ENCODE data around the gene SHISA4.
"Not testable (repeated sequence)": the region's sequence is repeated elsewhere in the genome, so short reads cannot be mapped to it uniquely, and the experiment has no call there.

SHISA4 gene, protein sequence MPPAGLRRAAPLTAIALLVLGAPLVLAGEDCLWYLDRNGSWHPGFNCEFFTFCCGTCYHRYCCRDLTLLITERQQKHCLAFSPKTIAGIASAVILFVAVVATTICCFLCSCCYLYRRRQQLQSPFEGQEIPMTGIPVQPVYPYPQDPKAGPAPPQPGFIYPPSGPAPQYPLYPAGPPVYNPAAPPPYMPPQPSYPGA

DNA sequence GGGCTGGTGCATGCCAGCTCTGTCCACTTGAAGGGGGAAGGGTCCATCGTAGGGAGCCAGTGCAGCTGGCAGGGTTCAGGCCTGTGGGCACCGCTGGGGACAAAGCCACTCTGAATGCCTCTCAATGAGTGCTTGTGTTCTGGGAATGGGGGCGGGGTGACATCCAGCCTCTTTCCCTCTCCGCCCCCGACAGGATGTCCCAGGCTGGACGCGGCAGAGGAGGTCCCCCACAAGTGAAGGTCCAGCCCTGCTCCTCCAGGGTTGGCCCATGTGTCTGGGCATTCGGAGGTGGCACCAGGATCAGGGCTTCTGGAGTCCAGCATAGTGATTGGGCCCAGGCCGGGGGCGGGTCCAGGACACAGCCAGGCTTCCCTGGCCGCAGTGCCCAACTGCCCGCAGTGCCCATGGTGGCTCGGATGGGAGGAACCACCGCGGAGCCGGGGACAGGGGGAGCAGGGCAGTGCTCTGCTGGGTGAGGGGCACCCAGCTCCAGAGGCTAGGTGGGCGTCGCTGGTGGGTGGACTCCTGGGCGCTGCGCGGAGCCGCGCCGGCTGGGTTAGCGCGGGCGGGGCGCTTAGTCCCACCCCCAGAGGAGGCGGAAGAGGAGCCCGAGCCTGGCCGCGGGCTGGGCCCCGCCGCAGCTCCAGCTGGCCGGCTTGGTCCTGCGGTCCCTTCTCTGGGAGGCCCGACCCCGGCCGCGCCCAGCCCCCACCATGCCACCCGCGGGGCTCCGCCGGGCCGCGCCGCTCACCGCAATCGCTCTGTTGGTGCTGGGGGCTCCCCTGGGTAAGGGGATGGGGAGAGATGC lies at the start of gene SHISA4:
Gene SHISA4 (plus strand): TSS at position 617 of the 808 bp plus-strand sequence. CDS start 97 bp downstream, at position 714.
- H2AFZ ChIP-seq (ENCODE audit: low read length, unreplicated experiment) = peak within 1 kb of the TSS; percentile 91
- H3K79me2 ChIP-seq (ENCODE audit: control insufficient read depth, insufficient read depth, low read length, unreplicated experiment) = no peaks in the 10 kb centered on the region
- H3K4me3 ChIP-seq (ENCODE audit: low read depth, low read length) = peak within 1 kb of the TSS; percentile 93
- H3K36me3 ChIP-seq (ENCODE audit: insufficient read depth, low read length) = no peaks in the 10 kb centered on the region
- H3K27me3 ChIP-seq (ENCODE audit: insufficient read depth, low read length) = no peaks in the 10 kb centered on the region
- H3K27ac ChIP-seq (ENCODE audit: low read depth, low read length) = no peak within 1 kb of the TSS
- peaks cover 38% of the 10 kb centered on the region for H3K4me1 ChIP-seq (ENCODE audit: control insufficient read depth, insufficient read depth, low read length, unreplicated experiment)

- not testable (repeated sequence) for H3K4me1 ChIP-seq (ENCODE audit: control insufficient read depth, insufficient read depth, low read length, unreplicated experiment); H2AFZ ChIP-seq (ENCODE audit: low read length, unreplicated experiment); H3K27me3 ChIP-seq (ENCODE audit: insufficient read depth, low read length); H3K27ac ChIP-seq (ENCODE audit: low read depth, low read length); H3K4me3 ChIP-seq (ENCODE audit: low read depth, low read length)
- Histone ChIP-seq H3K79me2 (ENCODE audit: control insufficient read depth, insufficient read depth, low read length, unreplicated experiment) (peaks cover 92% of the 10 kb centered on the region), H3K36me3 (ENCODE audit: insufficient read depth, low read length) (peaks cover 13% of the 10 kb centered on the region)
Observed at GRCh38 chr1:201839089-201839488, 49.6 kb upstream of the SHISA4 start.

DNA sequence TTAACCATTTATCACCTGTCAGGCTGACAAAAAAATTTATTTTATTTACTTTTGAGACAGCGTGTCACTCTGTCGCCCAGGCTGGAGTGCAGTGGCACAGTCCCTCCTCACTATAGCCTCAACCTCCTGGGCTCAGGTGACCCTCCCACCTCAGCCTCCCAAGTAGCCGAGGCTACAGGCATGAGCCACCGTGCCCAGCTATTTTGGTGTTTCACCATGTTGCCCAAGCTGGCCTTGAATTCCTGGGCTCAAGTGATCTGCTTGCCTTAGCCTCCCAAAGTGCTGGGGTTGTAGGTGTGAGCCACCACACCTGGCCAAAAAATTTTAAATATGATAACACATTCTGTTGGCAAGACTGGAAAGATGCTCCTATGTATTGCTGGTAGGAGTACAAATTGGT lies 48.6 kb upstream of the SHISA4 start:
- Histone ChIP-seq H3K79me2 (ENCODE audit: control insufficient read depth, insufficient read depth, low read length, unreplicated experiment) (peaks cover 90% of the 10 kb centered on the region), H3K4me1 (ENCODE audit: control insufficient read depth, insufficient read depth, low read length, unreplicated experiment) (peaks cover 13% of the 10 kb centered on the region), H2AFZ (ENCODE audit: low read length, unreplicated experiment) (no peak overlapping the region), H3K27me3 (ENCODE audit: insufficient read depth, low read length) (no peaks in the 10 kb centered on the region), H3K4me3 (ENCODE audit: low read depth, low read length) (no peak overlapping the region), H3K27ac (ENCODE audit: low read depth, low read length) (no peak overlapping the region), H3K36me3 (ENCODE audit: insufficient read depth, low read length) (peaks cover 10% of the 10 kb centered on the region)

DNA sequence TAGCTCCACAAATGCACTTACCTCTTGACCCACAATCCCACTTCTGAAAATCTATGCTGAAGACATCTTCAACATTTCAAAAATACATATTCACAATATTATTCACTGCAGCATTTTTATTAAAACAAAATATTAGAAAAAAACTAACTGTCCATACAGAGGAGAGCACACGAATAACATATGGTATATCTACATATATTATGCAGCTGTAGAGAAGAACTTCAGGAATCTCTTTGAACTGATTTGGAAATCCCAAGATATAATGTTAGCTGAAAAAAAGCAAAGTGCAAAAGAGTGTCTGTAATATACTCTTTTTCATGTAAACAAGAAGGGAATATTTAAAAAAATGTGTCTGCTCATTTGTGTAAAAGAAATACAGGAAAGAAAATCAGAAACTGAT lies 48.2 kb upstream of the SHISA4 start:
- no peak overlapping the region for H3K27ac ChIP-seq (ENCODE audit: low read depth, low read length)
- no peaks in the 10 kb centered on the region for H3K27me3 ChIP-seq (ENCODE audit: insufficient read depth, low read length)
- H3K36me3 ChIP-seq (ENCODE audit: insufficient read depth, low read length) = peaks cover 6% of the 10 kb centered on the region
- peaks cover 88% of the 10 kb centered on the region for H3K79me2 ChIP-seq (ENCODE audit: control insufficient read depth, insufficient read depth, low read length, unreplicated experiment)
- H3K4me1 ChIP-seq (ENCODE audit: control insufficient read depth, insufficient read depth, low read length, unreplicated experiment) = peaks cover 17% of the 10 kb centered on the region
- H3K4me3 ChIP-seq (ENCODE audit: low read depth, low read length) = no peak overlapping the region
- no peak overlapping the region for H2AFZ ChIP-seq (ENCODE audit: low read length, unreplicated experiment)

DNA sequence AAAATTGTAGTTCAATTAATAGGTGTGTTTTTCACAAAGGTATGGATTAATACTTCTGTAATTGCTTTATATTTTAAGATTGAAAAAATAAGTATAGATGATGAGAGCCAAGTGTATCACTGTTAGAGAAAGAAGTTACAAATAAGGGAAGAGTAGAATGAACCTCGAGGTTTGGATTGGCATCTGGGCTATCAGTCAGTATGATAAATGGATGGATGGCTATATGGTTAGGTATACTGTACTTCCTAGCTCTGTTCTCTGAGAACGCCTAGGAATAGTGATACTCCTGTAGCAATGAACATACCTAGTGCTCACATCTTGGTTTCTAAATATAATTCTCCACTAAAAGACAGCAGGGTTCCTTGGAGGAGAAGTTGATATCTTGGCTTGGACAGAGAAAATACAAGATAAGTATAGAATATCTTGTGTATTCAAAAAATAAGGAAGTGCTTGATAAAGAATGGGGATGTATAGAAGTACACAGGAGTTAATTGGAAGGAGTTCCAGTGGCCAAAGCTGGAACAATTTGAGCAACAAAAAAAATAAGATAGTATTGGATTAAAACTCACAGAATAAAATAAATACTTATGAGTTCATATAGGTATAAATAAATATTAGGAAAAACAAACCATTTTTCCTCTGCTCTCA lies 47.3 kb upstream of the SHISA4 start:
- H3K4me3 ChIP-seq (ENCODE audit: low read depth, low read length) = no peak overlapping the region
- peaks cover 89% of the 10 kb centered on the region for H3K79me2 ChIP-seq (ENCODE audit: control insufficient read depth, insufficient read depth, low read length, unreplicated experiment)
- peaks cover 5% of the 10 kb centered on the region for H3K36me3 ChIP-seq (ENCODE audit: insufficient read depth, low read length)

DNA sequence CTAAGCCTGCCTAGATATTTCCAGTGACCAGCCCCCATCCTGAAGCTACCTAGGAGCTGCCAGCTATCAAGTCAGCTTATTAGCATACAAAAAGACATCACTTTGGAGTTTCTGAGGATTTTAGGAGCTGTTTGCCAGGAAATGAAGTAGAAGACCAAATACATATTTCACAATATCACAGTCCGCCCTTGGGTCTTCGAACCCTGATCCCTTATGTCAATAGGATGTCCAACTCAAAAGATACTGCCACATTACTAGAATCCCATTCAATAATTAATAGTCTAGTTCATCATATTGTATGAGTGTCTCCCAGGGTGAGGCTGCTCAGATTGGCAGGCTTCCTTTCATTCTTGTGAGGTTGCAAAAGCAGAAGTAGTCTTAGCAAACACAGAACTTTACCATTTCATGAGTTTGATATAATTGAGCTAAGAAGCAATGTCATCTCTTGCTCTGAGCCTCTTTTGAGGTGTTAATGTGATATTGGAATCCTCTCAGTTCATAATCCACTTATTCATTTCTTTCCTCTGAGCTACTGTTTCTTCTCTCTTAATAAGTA lies 46.1 kb upstream of the SHISA4 start:
- no peak overlapping the region for H3K27ac ChIP-seq (ENCODE audit: low read depth, low read length)
- peaks cover 27% of the 10 kb centered on the region for H3K4me1 ChIP-seq (ENCODE audit: control insufficient read depth, insufficient read depth, low read length, unreplicated experiment)
- no peaks in the 10 kb centered on the region for H3K27me3 ChIP-seq (ENCODE audit: insufficient read depth, low read length)
- H3K4me3 ChIP-seq (ENCODE audit: low read depth, low read length) = no peak overlapping the region
- no peak overlapping the region for H2AFZ ChIP-seq (ENCODE audit: low read length, unreplicated experiment)
- H3K36me3 ChIP-seq (ENCODE audit: insufficient read depth, low read length) = peaks cover 3% of the 10 kb centered on the region; the same call in 1 of the 2 replicates
- peaks cover 87% of the 10 kb centered on the region for H3K79me2 ChIP-seq (ENCODE audit: control insufficient read depth, insufficient read depth, low read length, unreplicated experiment)

More for the DNA sequence above, 47.3 kb upstream of the SHISA4 start:
- no peak overlapping the region for H3K27ac ChIP-seq (ENCODE audit: low read depth, low read length)
- H3K27me3 ChIP-seq (ENCODE audit: insufficient read depth, low read length) = no peaks in the 10 kb centered on the region
- H2AFZ ChIP-seq (ENCODE audit: low read length, unreplicated experiment) = no peak overlapping the region
- H3K4me1 ChIP-seq (ENCODE audit: control insufficient read depth, insufficient read depth, low read length, unreplicated experiment) = peaks cover 20% of the 10 kb centered on the region

DNA sequence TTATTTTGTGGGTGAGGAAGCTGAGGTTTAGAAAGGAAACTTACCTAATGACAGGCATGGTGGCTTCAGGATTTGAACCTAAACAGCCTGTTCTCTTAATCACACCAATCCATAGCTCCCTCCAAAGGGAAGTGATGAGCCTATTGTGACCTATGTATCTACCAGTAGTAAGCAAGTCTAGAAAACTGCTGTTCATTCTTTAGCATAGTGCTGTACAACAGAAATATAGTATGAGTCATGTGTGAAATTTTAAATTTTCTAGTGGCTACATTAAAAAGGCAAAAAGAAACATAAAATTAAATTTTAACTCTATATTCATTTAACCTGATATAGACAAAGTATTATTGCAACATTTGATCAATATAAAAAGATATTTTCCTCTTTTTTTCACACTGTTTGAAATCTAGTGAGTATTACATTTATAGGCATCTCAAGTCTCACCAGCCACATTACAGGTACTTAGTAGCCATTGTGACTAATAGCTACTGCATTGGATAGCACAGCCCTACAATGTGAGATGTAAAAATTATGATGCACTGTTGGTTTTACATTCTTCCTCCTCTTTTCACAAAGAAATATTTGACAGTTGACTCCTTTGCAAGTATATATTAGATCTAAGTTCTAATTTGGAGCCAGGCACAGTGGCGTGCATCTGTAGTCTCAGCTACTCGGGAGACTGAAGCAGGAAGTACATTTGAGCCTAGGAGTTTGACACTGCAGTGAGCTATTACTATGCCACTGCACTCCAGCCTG lies 43.2 kb upstream of the SHISA4 start:
- peak overlapping the region; percentile 60 for H3K27ac ChIP-seq (ENCODE audit: low read depth, low read length)
- peaks cover 12% of the 10 kb centered on the region; the same call in 1 of the 2 replicates for H3K36me3 ChIP-seq (ENCODE audit: insufficient read depth, low read length)
- H3K79me2 ChIP-seq (ENCODE audit: control insufficient read depth, insufficient read depth, low read length, unreplicated experiment) = peaks cover 72% of the 10 kb centered on the region
- H3K4me3 ChIP-seq (ENCODE audit: low read depth, low read length) = no peak overlapping the region
- H3K27me3 ChIP-seq (ENCODE audit: insufficient read depth, low read length) = no peaks in the 10 kb centered on the region
- H2AFZ ChIP-seq (ENCODE audit: low read length, unreplicated experiment) = no peak overlapping the region
- H3K4me1 ChIP-seq (ENCODE audit: control insufficient read depth, insufficient read depth, low read length, unreplicated experiment) = peaks cover 49% of the 10 kb centered on the region

DNA sequence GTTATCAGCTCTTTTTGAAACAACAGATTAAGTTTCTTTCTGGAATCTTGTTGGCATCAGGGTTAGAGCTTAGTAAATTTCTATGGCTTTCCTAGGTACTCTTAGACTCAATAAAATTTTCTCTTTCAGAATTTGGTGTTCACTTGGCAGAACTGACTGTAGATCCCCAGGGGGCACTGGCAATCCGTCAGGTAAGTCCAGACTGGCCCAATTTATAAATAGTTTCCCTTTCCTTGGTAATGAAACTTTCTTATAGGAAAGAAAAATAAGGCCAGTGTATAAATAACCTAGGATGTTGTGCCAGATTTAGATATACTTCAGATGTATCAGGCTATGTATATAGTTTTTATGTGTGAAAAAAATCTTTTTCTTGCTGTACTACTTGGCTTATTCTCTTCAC lies 41.5 kb upstream of the SHISA4 start:
- no peak overlapping the region for H3K4me3 ChIP-seq (ENCODE audit: low read depth, low read length)
- H2AFZ ChIP-seq (ENCODE audit: low read length, unreplicated experiment) = no peak overlapping the region
- peaks cover 59% of the 10 kb centered on the region for H3K79me2 ChIP-seq (ENCODE audit: control insufficient read depth, insufficient read depth, low read length, unreplicated experiment)
- H3K36me3 ChIP-seq (ENCODE audit: insufficient read depth, low read length) = peaks cover 23% of the 10 kb centered on the region
- 0 out of 2 replicates have a peak overlapping the region, but pooled peaks have one; percentile 8 for H3K27ac ChIP-seq (ENCODE audit: low read depth, low read length)
- peaks cover 54% of the 10 kb centered on the region for H3K4me1 ChIP-seq (ENCODE audit: control insufficient read depth, insufficient read depth, low read length, unreplicated experiment)
- H3K27me3 ChIP-seq (ENCODE audit: insufficient read depth, low read length) = no peaks in the 10 kb centered on the region

GRCh38 chr1:201848230-201848629 lies 40.5 kb upstream of the SHISA4 start:
- Histone ChIP-seq H3K27me3 (ENCODE audit: insufficient read depth, low read length) (no peaks in the 10 kb centered on the region), H3K79me2 (ENCODE audit: control insufficient read depth, insufficient read depth, low read length, unreplicated experiment) (peaks cover 49% of the 10 kb centered on the region), H2AFZ (ENCODE audit: low read length, unreplicated experiment) (no peak overlapping the region), H3K27ac (ENCODE audit: low read depth, low read length) (peak overlapping the region; percentile 84), H3K36me3 (ENCODE audit: insufficient read depth, low read length) (peaks cover 33% of the 10 kb centered on the region), H3K4me1 (ENCODE audit: control insufficient read depth, insufficient read depth, low read length, unreplicated experiment) (peaks cover 54% of the 10 kb centered on the region), H3K4me3 (ENCODE audit: low read depth, low read length) (no peak overlapping the region)
